GM21576 (cell line): ENCODE measurements around the gene SH2D7.

Source experiments
- ATAC-seq: cut with Tn5 transposase; IDR thresholded peaks from one replicate; pipeline ENCODE4 v1.9.1; 2021; ENCODE audit warnings: mild to moderate bottlenecking, moderate library complexity; ENCODE audit not compliant: unreplicated experiment

The SH2D7 gene

DNA sequence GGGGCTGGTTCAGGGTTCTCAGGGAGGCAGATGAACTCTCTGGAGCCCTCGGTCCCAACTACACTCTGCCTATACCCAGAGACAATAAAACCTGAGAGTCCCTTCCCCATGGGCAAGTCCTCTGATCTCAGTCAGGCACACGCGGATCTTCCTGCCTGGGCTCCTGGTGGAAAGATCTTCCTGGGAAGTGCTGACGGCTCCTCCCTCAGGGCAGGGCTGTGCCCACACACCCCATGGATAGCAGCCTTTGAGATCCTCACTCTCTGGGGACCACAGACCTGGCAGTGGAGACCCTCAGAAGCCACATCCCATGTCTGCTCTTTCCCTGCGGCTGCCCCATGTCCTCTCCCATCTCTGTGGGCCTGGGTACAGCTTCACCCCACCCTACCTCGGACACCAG, 10.4 kb downstream of the SH2D7 start:
- ATAC-seq: no peak

DNA sequence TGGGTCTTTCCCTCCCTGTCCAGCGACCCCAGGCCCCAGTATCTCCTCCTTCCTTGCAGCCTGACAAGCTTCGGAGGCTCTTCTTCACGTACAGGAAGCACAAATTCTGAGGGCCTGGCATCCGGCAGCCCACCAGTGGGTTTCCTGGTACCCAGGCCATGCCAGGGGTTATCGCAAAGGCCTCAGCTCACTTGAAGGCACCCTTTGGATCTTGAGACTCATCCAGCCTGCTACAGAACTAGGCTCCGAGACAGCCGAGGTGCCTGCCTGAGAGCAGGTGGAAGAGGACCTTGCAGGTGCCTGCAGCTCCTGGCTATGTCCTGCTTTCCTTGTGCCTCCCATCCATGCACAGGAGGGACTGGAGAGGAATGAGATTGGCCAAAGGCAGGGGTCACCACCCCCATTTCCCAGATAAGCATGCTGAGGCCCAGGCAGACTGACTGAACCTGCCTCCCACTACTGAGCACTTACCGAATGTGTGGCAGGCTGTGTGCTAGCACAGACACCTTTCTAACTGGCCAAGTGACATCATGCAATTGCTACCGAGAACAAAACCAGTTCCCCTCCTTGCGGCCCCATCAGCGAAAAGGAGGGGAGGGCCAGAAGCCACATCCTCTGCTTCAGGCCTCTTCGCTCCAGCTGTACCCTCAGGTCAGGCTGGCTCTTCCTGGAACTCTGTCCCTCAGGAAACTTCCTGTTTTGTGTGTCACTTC, 11.2 kb downstream of the SH2D7 start:
- ATAC-seq: peak; percentile 77

DNA sequence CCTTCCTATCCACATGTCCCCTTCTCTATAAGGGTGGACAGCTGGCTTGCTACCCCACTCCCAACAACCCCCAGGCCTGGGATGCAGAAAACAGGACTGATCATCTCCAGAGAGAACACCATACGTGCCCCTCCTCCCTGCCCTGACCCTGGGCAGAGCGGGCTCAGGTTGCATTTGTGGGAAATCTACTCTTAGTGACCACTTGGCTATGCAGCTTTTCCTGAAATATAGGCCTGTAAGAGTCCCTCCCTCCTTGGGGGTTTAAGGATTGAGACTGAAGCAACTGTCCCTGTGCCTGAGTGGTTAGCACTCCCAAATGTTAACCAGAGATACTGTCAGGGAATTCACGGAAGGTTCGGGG, 11.7 kb downstream of the SH2D7 start:
- no peak for ATAC-seq

DNA sequence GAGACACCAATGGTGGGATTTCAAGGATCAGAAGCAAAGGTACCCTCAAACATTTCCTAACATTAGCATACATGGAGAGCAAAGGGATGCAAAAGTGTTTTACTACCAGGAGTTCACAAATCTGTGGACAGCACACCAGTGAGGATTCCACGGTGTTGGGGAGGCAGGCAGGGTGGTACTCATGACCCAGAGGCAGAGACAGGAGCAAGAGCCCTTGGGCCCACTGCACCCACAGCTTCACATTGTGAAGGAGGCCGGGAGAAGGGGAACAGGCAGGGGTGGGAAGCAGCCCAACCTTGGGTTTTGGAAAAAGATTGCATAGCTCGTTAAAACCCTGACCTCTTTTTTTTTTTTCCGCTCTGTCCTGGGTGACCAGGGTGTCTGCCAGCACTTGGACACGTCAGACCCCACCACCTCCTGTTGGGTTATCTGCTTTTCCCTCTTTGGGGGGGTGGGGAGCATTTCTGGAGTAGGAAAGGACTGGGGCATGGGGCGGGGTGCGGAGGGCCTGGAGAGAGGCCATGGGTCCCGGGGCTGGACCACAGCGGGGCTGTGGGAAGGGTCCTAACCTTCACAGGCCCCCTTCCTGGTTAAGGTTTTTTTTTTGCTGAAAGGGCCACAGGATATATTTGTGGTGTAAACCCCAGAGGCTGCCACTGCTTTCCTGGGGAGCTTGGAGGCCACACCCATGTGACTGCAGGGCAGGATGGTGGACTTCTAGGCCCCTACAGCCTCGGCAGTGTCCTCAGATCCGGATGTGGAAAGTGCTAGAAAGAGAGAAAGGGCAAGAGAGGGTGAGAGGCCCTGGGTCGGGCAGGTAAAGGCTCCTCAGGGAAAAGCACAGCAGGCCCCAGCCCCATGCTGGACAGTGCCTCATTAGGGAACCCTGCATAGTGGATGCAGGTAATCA, 12.5 kb downstream of the SH2D7 start:
- ATAC-seq: no peak

DNA sequence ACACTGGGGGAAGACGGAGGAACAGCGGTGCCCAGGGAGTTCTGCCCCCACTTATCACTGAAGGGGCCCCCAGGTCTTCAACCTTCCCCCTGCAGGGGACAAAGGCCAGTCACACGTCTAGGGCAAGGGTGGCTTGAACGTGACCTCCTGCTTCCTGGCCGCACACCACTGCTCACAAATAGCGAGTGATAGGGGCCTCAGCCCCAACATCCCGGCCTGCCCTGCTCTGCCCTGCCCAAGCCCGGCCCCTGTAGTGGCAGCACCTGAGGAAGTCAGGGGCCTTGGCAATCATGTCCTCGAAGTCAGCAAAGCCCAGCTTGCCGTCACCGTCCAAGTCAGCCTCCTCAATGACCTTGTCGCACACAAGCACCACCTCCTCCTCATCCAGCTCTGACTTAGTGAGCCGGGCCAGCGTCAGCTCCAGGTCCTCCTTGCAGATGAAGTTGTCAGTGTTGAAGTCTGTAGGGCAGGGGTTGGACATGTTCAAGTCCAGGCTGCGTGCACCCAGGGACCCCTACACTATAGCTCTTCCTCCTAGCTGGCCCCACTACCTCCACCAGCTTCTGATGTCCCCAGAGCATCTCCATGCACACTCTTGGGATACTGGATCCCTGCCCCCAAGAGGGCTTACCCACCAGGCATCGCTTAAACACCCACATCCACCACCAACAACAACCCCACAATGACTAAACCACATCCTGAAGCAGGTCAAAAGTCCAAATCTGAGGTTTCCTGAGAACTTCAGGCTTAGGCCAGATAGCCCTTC, 13.3 kb downstream of the SH2D7 start:
- no peak for ATAC-seq

DNA sequence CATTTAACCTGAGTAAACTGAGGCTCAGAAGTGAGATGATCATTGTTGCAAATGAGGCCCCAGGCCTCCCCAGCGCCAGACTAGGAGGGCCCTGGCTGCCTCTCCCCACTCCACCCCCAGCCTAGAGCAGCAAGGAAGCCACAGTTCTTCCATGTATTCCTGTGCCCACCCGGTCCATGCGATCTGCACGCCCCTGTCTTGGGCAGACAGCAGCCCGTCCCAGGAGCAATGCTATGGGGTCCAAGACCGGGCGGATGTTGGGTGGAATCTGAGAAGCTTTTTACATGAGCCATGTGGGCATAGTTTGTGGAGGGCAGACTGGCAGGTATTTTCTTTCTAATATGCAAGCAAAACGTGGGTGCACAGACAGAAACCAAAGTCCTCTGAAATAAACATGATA, 15.1 kb downstream of the SH2D7 start:
- ATAC-seq: no peak

DNA sequence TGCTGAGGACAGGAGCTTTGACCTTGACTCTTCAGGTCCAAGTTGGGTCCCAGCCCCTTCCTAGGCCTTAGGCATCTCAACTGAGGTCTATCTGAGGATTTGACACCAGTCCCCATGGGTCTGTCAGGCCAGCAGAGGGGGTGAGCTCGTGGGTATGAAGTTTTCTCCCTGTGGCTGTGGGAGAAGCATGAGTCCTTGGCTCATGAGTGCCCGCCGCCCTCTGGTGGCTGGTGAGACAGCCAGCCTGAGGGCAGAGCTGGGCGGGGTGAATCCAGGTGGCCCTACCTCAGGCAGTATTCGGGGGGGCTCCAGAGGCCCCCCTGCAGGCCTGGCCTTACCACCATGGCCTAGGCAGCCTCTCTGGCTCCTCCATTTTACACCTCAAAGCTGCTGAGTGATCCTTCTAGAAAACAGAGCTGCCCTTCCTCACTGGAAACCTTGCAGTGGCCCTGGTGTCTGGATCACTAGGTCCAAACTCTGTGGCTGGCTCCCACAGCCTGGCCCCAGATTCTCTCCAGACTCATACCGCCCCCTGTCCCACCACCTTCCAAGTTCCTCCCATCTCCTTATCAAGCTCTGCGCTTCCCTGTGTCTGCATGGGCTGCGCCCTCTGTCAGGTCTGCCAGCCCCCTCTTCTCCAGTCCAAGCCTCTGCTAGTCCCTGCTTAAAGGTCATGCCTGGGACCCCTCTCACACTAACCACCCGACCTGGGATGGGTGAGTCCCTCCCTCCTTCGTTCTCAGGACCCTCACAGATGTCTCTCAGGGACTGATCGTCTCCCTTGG, 16.1 kb downstream of the SH2D7 start:
- ATAC-seq: peak; percentile 51

DNA sequence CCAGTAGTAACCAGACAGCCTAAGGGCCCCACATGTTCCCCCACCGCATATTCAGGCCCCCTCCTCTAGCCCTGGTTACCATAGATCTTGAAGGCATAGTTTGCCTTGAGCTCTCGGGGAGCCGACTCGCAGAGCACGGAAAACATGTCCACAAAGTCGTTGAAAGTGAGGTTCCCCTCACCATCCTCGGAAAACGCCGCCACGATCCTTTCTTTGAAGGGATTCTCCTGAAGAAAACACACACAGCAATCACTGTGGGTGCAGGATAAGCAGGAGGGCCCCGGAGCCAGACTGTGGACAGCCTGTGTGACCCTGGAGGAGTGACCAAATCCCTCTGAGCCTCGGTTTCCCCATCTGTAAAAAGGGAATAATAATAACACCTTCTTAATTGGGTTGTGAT, 16.8 kb downstream of the SH2D7 start:
- no peak for ATAC-seq

DNA sequence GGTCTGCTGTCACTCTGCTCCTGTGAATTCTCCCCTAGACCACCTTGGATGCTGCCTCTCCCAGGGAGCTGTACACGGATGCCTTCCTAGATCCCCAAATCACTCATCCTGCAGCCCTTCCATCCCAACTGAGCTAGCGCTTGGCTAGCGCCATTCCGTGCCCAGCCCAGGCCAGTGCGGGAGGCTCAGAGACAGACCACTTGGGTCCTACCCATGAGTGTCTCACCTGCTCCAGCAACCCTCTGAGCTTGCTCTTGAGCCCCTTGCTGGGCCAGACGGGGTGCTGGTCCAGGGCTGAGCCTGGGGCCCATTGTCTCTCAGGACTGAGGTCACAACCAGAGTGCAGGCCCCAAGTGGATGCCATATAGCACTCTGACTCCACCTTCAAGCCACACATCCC, 17.7 kb downstream of the SH2D7 start:
- ATAC-seq: no peak

DNA sequence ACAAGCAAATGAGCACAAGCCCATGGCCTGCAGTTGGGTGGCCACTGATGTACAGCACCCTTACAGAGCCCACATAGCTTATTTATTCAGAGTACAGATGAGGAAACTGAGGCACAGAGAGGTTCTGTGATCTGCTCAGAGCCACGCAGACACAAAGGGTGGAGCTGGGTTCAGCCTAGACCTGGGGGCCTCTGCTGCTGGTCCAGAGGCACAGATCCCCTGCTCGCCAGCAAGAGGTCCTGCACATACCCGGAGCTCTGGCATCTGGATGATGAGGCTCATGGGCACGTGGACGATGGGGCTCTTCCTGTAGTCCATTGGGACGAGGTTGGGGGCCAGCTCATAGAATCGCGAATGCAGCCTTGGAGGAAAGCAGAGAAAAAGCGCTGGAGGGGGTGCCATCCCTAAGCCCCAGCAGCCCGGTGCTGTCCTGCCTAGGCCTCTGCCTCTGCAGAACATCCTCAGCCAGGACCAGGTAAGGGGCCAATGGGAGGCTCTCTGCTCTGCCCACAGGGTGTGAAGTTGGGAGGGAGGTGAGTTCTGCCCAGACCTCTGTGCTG, 18.6 kb downstream of the SH2D7 start:
- no peak for ATAC-seq

DNA sequence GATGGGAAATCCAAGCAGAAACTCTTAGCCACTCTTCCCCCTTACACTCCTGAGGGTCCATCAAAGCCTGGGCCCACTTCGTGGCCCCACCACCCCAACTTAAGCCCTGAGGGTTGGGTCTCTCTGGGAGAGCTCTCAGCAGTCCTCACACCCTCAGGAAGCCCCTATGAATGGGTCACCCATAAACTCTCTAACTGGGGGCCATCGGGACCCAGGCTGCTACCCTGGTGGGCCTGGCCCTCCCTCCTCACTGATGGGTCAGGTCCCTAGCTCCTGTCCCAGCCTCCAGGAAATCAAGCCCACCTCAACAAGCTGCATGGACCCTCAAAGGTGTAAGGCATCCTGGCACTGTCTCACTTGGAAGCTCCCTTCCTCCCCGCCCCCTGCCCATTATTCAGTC, 19.4 kb downstream of the SH2D7 start:
- ATAC-seq: no peak

DNA sequence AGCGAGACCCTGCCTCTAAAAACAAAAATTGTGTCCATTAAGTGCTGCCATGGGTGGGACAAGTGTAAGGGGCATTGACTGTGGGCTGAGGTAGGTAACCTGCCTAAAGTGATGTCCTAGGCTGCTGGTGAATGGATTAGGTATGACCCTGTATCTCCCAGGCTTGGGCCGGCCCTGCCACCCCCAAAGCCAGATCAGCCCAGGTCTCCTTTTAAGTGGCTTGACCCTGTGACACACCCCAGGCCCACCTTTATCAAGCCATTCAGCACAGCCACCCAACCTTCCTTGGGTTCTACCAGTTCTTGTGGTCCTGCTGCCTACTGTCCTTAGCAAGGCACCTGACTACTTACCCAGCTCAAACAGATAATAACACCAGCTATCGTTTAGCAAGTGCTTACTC, 20.2 kb downstream of the SH2D7 start:
- ATAC-seq: no peak

DNA sequence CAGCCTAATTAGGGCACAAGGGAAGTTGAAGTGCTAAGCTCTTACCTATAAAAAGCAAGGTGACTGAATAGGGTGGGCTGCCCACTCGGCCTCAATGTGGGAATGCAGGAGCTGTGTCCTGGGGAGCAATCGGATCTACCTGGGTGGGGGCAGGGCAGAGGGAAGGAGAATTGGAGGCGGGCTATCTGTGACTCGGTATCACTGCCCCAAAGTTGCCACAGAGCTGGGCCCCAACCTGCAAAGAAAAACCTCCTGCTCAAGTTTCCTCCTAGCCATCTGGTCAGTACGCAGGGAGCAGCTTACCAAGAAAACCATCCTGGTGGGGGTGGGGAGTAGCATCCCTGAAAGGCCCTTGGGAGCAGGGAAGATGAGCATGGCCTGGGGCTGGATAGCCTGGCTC, 28.2 kb downstream of the SH2D7 start:
- no peak for ATAC-seq

DNA sequence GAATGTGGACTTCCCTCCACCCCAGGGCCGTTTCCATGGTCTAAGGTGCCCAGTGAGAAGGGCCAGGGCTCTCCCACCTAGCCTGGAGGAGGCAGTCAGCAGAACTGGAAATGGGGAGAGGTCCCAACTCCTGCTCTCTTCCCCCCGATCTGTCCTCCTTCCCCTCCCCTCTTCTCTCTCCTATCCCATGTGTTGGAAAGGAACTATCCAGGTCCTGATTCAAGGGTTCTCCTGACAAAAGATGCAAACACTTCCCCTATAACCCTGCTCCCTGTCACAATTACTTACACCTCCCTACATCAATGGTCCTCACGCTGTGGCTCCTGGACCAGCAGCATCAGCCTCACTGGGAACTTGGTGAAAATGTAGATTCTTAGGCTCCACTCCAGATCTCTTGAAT, 32.9 kb downstream of the SH2D7 start:
- no peak for ATAC-seq

DNA sequence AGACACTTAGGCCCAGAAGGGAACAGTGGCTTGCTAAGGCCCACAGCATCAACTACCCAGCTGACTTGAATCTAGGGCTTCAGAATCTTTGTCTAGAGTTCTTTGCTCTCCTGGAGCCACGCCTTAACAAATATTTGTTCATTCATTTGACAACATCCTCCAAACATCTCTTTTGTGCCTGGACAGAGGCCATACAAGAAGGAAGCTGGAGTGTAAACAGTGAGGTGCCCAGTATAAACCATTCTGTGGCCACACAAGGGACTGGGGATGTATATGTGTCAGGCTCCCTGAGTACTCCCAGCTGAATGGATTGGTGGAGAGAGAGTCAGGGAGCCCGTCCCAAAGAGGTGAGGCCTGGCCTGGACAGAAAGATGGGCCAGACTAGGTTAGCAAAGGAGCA, 35.5 kb downstream of the SH2D7 start:
- ATAC-seq: no peak

DNA sequence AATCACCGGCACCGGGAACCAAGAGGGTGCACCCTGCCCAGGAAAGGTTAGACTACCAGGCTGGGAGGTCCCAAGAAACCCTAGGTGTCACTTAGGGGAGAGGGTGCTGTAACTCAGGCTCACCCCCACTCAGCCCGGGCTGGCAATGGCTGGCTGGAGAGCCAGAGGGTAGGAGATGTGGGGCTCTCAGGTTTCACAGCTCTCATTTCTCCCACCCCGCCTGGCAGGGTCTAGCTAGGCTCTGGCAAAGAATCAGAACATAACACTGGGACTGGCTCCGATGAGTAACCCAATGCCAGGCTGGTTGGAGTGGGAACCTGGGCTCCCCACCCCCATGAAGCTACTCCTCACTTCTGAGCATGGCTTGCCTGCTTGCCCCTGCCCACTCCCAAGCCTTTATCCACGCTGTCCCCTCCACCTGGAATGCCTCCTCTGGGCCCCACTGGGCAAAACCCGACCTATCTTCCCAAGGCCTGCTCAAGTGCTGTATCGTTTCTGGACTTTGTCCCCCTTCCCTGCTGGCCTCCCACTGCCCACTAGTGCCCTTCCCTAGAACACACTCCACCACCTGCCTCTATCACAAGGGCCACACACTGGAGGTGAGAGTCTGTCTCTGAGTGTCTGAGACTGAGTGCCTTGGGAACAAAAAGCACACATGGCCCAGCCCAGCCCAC, 36.9 kb downstream of the SH2D7 start:
- no peak for ATAC-seq

DNA sequence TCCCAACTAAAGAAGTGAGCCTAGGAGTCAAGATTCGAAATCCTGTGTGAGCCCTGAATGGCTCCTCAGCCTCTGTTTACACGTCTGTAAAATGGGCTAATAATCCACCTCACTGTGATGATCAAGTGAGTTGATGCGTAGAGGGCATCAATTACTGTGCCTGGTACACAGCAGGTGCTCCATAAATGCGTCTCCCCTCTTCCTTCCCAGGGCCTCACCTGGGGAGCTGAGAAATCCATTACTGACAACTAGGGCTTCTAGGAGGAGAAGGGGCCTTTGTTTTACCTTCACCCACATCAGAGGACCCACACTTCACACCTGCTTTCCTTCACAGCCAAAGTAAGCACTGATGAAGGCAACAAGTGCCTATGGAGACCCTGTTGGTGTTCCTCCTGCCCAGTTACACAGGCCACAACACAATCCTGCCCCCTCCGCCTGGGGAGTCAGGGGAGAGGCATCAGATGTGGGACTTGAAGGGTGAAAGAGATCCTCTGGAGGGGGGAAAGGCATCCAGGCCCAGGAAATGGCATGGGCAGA, 37.5 kb downstream of the SH2D7 start:
- no peak for ATAC-seq

DNA sequence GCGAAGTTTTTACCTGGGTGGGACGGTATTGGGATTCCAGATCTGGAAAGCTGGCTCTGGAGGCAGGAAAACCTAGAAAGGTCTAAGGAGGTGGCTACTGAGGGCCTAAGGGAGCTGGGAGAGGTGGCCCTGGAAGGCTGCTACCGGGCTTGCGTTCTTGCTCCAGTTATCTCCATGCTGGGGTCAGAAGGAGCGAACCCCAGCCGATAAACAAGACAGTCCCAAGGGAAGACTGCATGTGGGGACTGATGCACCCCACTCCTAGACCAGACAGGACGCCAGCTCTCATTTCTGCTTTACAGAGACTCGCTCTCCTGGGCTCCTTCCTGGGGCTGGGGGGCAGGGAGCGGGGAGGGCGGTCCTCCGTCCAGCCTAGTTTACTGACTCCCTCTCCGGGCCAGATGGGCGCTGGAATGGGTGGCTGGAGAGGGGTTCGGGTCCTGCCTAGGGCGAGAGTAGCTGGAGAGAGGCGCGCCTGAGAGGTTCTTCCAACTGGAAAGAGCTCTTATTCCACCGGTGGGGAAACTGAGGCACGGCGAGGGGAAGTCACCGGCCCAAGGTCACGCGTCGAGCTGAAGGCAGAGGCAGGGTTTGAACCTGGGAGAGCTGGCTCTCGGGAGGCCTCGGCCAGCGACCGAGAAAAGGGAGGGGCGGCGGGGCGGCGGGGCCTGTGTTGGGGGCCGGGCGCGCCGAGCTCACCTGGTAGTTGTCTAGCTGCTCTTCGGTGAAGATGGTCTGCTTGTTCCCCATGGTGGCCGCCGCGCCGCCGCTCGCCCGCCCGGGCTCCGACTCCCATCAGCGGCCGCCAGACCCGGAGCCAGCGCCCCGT, 38.3 kb downstream of the SH2D7 start:
- ATAC-seq: peak; percentile 30
